GM19238 (cell line): ENCODE data around the gene RER1.

ENCODE experiments used
- DNase-seq: peaks from one replicate; pipeline ENCODE4 v3.0.0; 2011; ENCODE audit warnings: low spot score; ENCODE audit not compliant: insufficient read length

RER1 gene

DNA sequence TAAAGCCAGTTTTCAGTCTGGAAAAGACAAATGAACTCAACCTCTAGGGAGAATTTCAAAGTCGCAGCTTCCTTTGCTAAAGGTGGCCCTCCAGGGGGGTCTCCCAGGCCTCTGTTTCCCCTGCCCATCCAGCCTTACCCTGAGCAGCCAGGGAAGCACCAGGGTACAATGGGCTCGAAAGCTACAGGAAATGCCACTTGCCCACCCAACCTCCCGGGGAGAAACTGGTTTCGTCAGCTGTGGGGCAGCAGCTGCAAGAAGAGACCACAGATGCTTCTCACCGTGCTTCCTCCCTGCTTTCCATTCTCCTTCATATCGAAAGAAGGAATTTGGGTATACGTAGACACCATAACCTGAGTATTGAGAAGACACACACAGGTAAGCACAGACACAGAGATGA is 2.0 kb upstream of the RER1 start:
- no peak for DNase-seq

DNA sequence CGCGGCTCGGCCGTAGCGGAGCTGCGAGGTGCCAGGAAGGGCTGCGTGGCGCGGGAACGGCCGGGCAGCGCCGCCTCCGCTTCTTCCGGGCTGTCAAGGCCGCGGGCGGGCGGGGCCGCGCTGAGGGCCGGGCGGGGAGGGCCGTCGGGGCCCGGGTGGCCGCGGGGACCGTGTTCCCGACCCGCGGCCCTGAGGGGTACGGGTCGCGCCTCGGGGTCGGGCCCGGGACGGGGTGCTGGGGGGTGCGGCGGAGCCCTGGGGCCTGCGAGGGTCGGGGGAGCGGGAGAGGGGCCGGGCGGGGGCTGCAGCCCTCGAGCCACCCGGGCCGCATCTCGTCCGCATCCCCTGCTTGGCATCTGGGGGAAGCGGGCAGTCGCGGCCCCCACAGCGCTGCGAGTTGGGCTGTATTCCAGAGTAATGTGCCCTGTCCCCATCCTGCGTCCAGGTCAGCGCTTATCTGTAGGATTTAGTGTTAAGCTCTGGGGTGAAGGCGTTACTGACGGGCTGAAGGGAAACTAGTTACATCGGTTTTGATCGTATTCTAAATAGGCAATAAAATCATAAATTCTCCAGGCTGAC is 379 bp downstream of the RER1 start:
- no peak for DNase-seq

DNA sequence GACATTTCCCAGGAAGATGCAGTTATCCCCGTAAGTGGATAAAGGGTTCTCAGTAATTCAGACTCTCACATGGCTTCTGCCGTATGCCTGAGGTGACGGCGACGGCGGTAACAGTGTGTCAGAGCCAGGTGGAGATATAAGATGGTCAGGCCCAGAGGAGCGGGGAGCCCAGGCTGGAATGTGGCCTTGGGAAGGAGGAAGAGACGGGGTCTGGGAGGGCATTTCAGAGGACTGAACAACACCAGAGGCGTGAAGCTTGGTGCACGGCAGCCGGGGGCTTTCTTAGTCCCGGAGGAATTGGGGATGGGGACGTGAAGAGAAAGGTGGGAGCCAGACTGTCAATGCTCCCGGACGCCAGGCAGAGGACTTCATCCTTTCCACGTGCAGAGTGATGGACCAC is 1.0 kb downstream of the RER1 start:
- no peak for DNase-seq

DNA sequence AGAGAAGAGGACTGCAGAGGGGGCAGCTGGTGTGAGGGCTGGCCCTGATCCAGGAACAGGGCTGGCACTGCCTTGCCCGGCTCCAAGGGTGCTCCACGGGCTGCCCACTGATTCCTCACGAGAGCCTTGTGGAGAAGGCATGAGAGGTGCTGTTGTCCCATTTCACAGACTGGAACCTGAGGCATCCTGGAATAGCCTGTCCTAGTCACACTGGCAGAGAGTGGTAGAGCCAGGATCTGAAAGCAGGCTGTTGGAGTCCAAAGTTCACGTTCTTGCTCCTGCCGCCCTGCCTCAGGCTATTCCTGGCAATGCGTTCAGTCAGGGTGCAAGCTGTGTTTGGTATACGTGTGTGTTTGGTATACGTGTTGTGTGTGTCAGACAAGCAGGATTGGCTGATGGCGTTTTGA is 1.8 kb downstream of the RER1 start:
- DNase-seq: no peak

DNA sequence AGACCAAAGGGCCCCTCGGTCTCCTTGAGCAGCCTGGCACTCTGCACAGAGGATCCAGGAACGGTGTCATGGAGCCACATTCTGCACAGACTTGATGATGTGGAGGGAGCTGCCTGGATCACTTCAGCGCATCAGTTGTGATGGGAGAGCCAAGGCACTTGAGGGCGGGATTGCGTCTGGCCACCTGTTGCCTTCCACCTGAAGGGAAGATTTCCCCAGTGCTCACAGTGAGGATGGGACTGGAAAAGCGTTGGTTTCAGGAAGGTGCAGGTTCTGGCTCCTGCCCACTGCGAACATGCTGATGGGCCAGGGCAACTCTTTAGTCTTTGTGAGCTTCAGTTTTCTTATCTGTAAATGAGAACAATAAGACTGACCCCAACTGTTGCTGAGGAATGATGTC is 2.6 kb downstream of the RER1 start:
- no peak for DNase-seq

DNA sequence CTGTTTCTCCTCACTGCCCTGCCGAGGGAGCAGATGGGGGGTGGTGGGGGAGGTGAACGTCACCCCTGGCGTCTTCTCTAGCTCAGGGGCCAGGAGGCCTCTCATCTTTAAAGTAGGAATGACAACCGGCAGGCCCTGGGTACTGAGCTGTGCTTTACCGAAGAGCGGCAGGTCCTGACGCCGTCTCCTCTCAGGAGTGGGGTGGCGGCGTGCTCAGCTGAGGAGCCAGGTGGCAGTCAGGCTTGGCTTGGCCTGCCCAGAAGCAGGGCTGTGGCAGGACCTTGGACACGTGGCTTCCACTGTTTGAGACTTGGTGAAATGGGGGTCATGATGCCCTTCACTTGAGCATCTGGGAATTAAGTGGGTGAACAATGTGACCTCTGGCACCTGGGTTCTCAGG is 3.1 kb downstream of the RER1 start:
- no peak for DNase-seq

DNA sequence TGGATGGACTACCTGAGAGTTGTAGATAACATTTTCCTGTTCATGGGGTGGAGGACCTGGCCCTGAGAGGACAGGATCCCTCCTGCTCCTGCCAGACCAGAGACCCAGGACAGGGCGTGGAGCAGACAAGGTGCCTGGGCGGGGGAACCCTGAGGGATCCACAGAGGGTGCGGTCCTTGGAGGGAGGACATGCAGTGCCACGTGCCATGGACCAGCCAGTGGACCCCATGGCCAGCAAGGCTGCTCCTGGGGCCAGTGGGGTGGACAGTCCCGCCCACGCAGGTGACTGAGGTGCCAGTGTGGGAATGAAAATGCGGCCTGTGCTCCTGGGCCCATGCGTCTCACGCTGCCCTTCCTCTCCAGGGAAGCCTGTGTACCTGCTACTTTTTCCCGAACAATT is 3.6 kb downstream of the RER1 start:
- DNase-seq: no peak

DNA sequence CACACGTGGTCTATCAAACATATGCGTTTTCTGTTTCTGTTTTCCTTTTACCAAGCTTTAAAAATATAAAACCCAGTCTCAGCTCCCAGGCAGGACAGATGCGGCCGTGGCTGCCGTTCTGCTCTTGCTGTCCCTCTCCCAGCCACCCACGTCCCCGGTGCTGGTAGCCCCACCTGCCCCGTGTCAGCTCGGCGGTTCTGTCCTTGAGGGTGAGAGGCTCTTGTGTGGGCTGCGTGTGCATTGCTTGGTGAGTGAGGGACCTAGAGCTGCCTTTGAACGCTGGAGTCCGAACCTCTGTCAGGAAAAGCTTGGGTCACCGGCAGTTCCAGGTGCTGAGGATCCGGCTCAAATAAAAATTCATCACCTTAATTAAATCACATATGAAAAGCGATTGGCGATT is 4.4 kb downstream of the RER1 start:
- DNase-seq: no peak

DNA sequence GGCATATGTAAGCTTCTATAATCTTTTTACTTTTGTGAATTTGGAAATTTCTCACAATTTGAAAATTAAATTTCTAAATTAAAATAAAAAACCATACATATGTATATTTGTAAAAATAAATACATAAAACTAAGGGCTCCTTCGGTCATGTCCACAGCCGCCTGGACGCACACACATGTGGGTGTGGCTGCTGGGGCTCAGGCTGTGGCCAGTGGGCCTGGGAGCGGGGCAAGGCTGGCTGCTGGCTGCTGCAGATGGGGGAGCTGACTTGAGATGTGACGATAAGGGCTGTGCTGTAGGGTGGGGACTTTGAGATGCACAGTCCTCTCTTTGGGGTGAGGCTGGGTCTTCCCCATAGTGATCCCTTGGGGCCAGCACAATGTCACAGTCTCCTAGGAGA is 4.8 kb downstream of the RER1 start:
- DNase-seq: no peak

DNA sequence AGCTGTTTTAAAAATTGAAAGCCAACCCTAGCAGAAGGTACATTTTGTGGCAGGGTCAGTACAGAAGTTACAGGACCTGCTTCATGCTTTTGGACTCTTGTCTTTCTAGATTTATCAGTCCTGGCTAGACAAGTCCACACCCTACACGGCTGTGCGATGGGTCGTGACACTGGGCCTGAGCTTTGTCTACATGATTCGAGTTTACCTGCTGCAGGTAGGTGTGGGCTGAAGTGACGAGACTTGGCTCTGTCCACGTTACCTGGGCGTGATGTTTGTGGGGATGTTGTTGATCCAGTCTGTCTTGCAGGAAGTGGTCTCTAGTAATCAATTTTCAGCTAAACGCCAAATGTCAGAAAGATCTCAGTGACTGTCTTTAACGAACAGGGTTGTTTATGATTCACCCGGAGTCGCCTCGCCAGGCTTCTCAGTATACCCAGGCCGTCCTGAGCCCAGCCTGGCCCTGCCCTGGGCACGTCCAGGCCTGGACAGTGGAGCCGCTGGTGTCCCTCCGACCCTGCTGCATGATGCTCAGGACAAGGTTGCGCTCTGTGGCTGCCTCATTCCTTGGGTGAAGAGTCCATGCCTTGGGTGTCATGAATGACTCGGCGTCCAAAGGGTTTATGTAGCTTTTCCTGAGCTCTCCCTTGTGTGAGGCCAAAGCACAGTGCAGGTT is 5.5 kb downstream of the RER1 start:
- DNase-seq: no peak

DNA sequence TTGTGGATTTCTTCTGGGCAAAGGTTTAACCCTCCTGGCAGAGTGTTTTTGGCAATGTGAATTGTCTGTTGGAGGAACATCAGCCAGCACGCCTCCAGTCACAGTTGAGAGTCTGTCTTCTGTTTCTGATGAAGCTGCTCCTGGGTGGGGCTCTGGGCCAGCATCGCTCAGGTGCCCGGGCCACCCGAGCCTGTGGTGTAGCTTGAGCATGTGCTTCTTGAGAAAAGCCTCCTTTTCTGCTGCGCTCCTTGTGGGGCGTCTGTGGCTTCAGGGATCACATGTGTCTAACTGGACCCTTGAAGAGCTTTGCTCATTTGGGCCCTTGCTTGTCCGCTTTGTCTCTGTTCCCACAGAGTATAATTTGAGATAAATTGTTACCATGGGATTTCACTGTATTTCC is 7.2 kb downstream of the RER1 start:
- DNase-seq: no peak

DNA sequence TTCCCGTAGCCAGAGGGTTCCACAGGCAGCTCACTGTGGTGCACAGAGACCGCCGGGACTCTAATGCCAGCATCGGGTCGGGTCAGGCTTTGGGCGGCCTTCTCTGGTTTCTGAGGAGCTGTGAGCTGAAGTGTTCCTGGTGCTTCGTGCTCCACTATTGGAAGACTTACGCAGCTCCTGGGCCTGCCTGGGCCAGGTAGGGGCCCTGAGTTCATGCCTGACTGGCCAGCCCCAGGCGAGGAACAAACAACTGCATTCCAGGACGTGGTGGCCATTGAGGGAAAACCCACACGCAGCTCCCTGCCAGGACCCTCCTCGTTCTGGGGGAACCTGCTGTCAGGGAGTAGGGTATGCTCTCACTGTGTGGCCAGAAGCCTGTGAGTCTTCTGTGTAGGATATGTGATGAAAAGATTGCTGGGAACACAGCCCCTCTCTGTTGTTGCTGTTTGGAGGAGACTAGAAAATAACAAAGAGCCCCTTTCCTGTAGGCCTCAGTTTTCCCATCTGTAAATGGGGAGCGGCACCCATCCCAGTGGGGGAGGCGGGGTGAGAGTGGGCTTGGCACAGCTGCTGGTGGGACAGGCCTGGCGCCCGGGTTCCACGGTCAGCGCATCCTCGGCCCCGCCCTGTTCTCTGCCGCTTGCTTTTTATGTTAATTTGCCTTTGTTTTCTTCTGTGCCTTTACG is 8.4 kb downstream of the RER1 start:
- no peak for DNase-seq

DNA sequence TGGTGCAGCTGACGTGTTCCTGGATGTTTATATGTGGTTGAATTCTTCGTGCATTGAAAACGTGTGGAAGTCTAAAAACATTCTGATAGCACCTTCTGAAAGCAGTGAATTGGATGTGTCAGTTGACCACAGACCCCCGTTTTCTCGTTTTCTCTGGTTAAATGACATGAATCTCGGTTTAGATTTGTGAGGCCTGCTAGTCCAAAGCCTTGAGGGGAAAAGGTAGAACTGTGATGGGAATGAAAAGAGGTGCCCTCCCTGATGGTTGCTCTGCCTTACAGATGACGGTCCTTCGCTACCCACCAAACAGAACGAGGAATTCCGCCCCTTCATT is 8.9 kb downstream of the RER1 start:
- DNase-seq: no peak

DNA sequence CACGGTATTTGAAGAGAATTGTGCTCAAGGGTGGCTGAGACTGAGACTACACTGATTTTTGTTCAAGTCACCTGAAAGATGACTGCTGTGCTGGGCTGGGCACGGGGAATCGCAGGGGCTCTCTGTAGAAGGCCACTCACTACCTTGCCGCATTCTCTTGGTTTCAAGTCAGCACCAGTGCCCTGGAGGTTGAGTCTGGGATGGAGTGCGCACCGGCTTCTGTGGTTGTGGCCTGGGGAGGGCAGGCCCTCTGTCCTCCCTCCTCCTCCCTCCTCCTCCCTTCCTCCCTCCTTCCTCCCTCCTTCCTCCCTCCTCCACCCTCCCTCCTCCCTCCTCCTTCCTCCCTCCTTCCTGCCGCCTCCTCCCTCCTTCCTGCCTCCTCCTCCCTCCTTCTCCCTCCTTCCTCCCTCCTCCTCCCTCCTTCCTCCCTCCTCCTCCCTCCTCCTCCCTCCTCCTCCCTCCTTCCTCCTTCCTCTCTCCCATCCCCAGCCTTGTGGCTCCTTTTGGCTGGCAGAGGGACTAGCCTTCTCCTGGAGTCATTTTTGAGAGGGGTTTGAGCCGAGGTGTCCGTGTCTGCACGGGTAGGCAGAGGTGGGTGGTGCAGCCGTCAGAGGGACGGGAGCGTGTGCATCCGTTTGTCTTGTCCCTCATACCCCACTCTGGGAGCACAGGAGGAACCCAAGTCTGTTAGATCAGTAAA is 9.5 kb downstream of the RER1 start:
- no peak for DNase-seq

DNA sequence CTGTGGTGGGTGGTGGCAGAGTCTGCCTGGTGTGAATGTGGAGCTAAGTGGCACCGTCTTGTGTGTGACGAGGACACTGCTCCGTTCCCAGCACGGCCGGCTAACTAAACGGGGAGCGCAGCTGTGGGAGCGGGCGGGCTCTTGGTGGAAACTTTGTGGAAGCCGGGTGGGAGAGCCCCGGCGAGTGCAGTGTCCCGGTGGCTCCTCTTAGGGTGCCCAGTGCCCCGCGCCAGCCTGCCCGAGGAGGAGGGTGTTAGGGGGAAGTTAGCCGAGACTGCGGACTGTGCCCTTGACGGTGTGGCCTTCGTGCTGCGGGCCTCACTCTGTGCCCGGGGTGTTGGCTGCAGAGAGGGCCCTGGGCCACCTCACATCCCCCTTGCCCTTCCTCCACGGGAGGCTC is 10.8 kb downstream of the RER1 start:
- DNase-seq: no peak

DNA sequence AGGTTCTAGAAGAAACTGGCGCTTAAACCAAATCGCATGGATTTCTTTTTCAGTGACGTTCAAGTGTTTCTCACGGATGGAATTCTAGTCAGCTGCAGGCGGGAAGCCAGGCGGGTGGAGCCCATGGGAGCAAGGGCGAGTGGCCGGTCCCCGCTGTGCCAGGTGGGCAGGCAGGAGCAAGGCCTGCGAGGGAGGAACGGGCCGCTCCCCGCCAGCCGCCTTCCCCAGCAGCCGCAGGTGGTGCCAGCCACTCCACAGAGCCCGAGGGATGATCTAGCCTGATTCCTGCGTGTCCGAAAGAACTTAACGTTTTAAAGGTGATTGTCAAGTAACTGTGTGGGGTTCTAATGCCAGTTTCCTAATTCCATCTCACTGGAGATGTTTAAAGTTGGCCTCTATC is 11.6 kb downstream of the RER1 start:
- no peak for DNase-seq

DNA sequence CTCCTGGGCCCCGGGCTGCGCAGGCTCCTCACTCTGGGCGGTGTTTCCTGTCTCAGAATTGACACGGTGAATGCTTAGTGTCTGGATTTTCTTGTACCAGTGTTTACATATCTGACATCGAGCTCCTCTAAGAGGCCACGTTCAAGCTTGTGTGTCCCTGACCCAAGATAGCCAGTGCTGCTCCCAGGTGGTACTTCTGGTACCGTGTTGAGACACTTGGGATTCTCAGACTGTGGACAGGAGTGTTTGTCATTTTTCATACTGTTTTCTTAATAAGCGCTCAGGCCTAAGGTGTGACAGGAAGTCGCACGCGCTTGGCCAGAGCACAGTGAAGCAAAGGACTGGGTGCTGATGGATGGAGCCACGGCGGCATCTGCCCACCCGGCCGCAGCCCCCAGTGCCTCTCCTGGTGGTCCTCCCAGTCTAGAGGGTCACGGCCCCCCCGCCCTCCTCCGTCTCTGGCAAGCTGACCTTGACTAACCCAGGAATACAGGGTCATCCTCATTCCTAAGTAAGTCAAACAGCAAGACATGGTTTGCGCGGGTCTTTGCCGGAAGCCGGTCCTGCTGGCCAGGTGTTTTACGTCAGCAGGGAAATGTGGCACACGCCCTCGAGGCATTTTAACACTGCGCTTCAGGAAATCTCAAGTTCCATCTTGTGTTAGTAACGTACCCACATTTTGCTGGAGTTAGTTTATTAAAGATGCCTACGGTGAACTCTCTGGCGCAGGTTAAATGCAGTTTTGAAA is 12.7 kb downstream of the RER1 start:
- no peak for DNase-seq

DNA sequence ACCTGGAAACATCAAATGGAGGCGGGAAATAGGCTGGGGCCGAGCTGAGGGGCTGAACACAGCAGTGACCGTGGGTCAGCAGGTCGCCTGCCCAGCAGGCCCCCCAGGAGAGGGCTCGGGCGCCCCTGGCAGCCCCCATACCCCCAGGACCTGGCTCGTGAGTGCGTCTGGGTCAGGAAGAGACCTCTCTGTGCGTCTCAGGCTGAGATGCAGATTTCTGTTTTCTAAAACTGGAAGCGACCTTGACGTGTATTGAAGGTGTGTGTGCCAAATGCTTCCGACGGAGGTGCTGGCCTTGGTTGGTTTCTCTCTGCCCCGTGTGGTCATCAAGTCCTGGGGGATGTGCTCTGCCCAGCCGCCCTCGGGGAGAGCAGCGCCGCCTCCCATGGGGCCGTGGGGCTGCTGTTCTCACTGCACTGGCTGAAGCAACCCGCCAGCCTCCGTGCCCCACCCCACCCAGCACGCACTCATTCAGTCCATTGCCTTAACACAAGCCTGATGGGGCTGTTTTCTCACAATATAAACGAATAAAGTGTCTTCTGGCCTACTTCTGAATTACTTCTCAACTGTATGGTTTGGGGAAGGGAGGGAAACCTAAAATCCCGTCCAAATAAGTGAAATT is 13.4 kb downstream of the RER1 start:
- DNase-seq: no peak

DNA sequence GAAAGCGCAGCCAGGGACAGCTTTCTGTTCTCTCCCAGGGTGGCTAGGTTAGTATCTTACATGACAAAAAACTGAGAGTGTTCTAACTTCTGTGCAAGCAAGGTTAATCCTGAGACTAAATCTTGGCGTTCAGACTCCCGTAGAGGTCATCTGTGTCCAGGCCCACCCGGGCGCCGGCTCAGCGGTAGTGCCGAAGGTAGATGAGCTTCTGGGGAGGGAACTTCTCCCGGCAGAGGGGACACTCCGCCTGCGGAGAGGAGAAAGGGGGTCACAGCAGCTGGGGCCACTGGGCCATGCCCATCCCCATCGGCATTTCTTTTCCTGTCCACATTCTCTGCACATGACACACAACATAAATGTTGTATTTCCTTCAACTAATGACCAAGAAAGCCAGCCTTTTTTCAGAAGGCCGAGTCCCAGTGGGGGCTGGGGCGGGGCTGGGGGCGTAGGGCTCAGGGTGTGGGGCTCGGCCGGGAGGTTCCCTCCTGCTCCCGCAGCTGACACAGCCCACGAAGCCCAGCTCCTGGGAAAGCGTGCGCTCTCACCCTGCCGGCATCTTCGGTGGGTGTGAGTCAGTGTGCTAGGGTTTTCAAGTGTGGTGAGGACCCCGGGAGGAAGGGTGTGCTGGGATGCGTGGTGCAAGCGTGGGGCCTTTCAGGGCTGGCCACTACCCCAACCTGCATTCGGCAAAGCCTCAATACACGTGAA is 14.1 kb downstream of the RER1 start:
- DNase-seq: no peak

DNA sequence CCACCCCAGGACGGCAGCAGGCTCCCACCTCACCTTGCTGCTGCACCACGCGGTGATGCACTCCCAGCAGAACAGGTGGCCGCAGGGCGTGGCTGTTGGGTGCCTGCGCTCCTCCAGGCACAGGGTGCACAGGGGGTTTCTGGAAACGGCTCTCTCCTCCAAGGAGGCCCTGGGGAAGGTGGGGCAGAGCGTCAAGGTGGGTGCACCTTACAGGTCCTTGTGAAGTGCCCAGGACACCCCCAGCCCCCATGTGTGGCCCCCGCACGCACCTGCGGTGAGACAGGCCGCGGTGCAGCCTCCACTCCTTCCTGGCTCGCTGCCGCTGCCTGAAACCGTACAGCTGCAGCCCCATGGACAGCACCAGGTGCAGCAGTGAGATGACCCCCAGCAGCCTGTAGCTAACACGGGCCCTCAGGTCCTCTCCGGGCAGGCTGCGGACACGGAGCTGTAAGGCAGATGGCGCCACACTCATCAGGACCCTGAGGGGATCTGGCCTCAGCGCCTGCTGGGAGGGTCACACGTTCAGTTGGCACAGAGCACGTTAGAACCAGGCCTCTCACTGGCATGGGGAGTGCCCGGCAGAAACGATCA is 14.9 kb downstream of the RER1 start:
- DNase-seq: no peak
